Measurements from ENCODE around the gene PLCB1.

PLCB1 gene

GRCh38 chr20:8129211-8129976 is 2.7 kb upstream of the PLCB1 start:
- DNase-seq = peak; percentile 51 to 53

GRCh38 chr20:8130840-8131526 is 1.1 kb upstream of the PLCB1 start:
- DNase-seq = no peak

GRCh38 chr20:8132484-8133309 is 631 bp downstream of the PLCB1 start:
- peak; percentile 64 to 74 for DNase-seq

- DNase-seq = no peak
Observed at GRCh38 chr20:8133310-8133768, 1.3 kb downstream of the PLCB1 start.

GRCh38 chr20:8133851-8134451 is 1.9 kb downstream of the PLCB1 start:
- peak in 1 of 2 experiments; percentile 11 for DNase-seq

GRCh38 chr20:8139899-8140298 is 7.8 kb downstream of the PLCB1 start:
- no peak for DNase-seq

GRCh38 chr20:8143474-8143873 is 11.4 kb downstream of the PLCB1 start:
- DNase-seq = no peak

- peak; percentile 68 to 78 for DNase-seq
Observed at GRCh38 chr20:8144282-8145245, 12.5 kb downstream of the PLCB1 start.

GRCh38 chr20:8145246-8146168 is 13.4 kb downstream of the PLCB1 start:
- DNase-seq = no peak

- no peak for DNase-seq
Observed at GRCh38 chr20:8147476-8147875, 15.4 kb downstream of the PLCB1 start.

GRCh38 chr20:8148501-8148900 is 16.4 kb downstream of the PLCB1 start:
- DNase-seq = no peak

- DNase-seq = no peak
Observed at GRCh38 chr20:8150591-8150990, 18.5 kb downstream of the PLCB1 start.

GRCh38 chr20:8151372-8151771 is 19.3 kb downstream of the PLCB1 start:
- DNase-seq = peak in 1 of 2 experiments; percentile 11

- no peak for DNase-seq
Observed at GRCh38 chr20:8152183-8152582, 20.1 kb downstream of the PLCB1 start.

GRCh38 chr20:8152847-8153246 is 20.8 kb downstream of the PLCB1 start:
- DNase-seq = no peak

- peak; percentile 50 to 54 for DNase-seq
Observed at GRCh38 chr20:8153281-8153908, 21.3 kb downstream of the PLCB1 start.

- DNase-seq = peak; percentile 88 to 93
Observed at GRCh38 chr20:8154638-8155037, 22.6 kb downstream of the PLCB1 start.

- DNase-seq = no peak
Observed at GRCh38 chr20:8155229-8155628, 23.2 kb downstream of the PLCB1 start.

GRCh38 chr20:8155812-8156211 is 23.7 kb downstream of the PLCB1 start:
- DNase-seq = no peak
